HCT116 (cell line): Measurements from ENCODE around the gene SYNJ2. TPM values are rescaled to one million over a fixed set of nuclear protein-coding genes. Genes with fewer than 3 reads are reported as not detected.

Experiments
- ATAC-seq: fragments of 200-7000 bp; cut with Tn5 transposase; 2 replicates; pipeline ENCODE4 v1.9.1; 2020; ENCODE audit warnings: mild to moderate bottlenecking, moderate library complexity
- BruUV-seq: library from RNA; stranded (reverse); fragments of 400-500 nt; replicated peaks from 2 replicates; lab custom pipeline; 2021; lab: Mats Ljungman, UMichigan
- CTCF ChIA-PET: fragments of 300-600 bp; sonication (Branson Sonifier 250); formaldehyde crosslinking; loops from one replicate; lab custom pipeline; 2021; ENCODE audit warnings: antibody characterized with exemption; lab: Charles Lee
- POLR2A ChIA-PET: fragments of 300-600, 350-600 bp; sonication (Branson Sonifier 250); formaldehyde crosslinking; loops from one replicate; lab custom pipeline; 2021; ENCODE audit warnings: antibody characterized with exemption; lab: Charles Lee
- RAD21 ChIA-PET, 2 experiments: fragments of 300-600 bp; sonication (Branson Sonifier 250); formaldehyde crosslinking; loops; one replicate each; lab custom pipeline; 2023; ENCODE audit warnings: low total read pairs in 2 of 2; ENCODE audit not compliant: uncharacterized antibody in 2 of 2, unreplicated experiment in 2 of 2, low non-redundant PET in 1 of 2; lab: Charles Lee
- DNase-seq: peaks from one replicate; pipeline ENCODE4 v3.0.0-alpha.2; 2010; ENCODE audit warnings: low read depth, low spot score
- H2AFZ ChIP-seq: fragments of 200-600 bp; shearing (Covaris generic), sonication (generic); 2 replicates; pipeline ENCODE4 v1.6.1; 2017; ENCODE audit warnings: low read depth, mixed run types, mixed read lengths, antibody characterized with exemption, low read length; ENCODE audit not compliant: poor library complexity, severe bottlenecking
- H3K27ac ChIP-seq: 2 replicates; pipeline ENCODE4 v1.5.1; 2012; ENCODE audit warnings: low read depth, low read length
- H3K27me3 ChIP-seq: fragments of 200-600 bp; sonication (generic); 2 replicates; pipeline ENCODE4 v1.6.1; 2016; ENCODE audit warnings: mixed run types, low read length, mixed read lengths; ENCODE audit not compliant: insufficient read depth
- H3K36me3 ChIP-seq, 2 experiments: fragments of 200-500 bp in 1 of 2; fragments of 200-600 bp in 1 of 2; sonication (Bioruptor generic) in 1 of 2; sonication (generic) in 1 of 2; 2 replicates each; pipeline versions ENCODE4 v1.5.1 to v1.6.1; 2014 to 2016; ENCODE audit warnings: low read length in 2 of 2, inconsistent platforms in 1 of 2, mixed read lengths in 1 of 2, mixed run types in 1 of 2; ENCODE audit not compliant: insufficient read depth in 2 of 2, control insufficient read depth in 1 of 2
- H3K4me1 ChIP-seq, 2 experiments: fragments of 200-600 bp in 1 of 2; sonication (generic) in 1 of 2; 2 replicates each; pipeline versions ENCODE4 v1.5.1 to v1.6.1; 2012 to 2017; ENCODE audit warnings: low read length in 2 of 2, inconsistent platforms in 1 of 2, mild to moderate bottlenecking in 1 of 2, mixed read lengths in 1 of 2, mixed run types in 1 of 2, moderate library complexity in 1 of 2; ENCODE audit not compliant: insufficient read depth in 2 of 2, control insufficient read depth in 1 of 2
- H3K4me2 ChIP-seq: fragments of 200-600 bp; sonication (generic); 2 replicates; pipeline ENCODE4 v1.6.1; 2017; ENCODE audit warnings: mixed run types, low read length, mixed read lengths
- H3K4me3 ChIP-seq, 2 experiments: fragments of 200-600 bp in 1 of 2; sonication (generic) in 1 of 2; replicated peaks in 1 of 2; 2 replicates each; pipeline ENCODE4 v1.5.1; 2011 to 2016; ENCODE audit warnings: low read length in 2 of 2, control low read depth in 1 of 2, low read depth in 1 of 2, mild to moderate bottlenecking in 1 of 2, mixed read lengths in 1 of 2, mixed run types in 1 of 2
- H3K79me2 ChIP-seq: fragments of 200-600 bp; sonication (generic); 2 replicates; pipeline ENCODE4 v1.6.1; 2017; ENCODE audit warnings: mild to moderate bottlenecking, mixed run types, low read length, moderate library complexity, mixed read lengths; ENCODE audit not compliant: insufficient read depth
- H3K9ac ChIP-seq: fragments of 200-600 bp; sonication (generic); 2 replicates; pipeline ENCODE4 v1.6.1; 2016; ENCODE audit warnings: low read length, mixed read lengths
- H3K9me2 ChIP-seq: fragments of 200-600 bp; sonication (generic), shearing (Covaris generic); 2 replicates; pipeline ENCODE4 v1.6.1; 2017; ENCODE audit warnings: mixed run types, mild to moderate bottlenecking, moderate library complexity; ENCODE audit not compliant: insufficient read depth
- H3K9me3 ChIP-seq, 2 experiments: fragments of 200-500 bp in 1 of 2; fragments of 200-600 bp in 1 of 2; sonication (Bioruptor generic) in 1 of 2; sonication (generic) in 1 of 2; 2 replicates each; pipeline ENCODE4 v1.6.1; 2014 to 2017; ENCODE audit warnings: low read length in 2 of 2, mixed read lengths in 2 of 2, inconsistent platforms in 1 of 2, low read depth in 1 of 2, mild to moderate bottlenecking in 1 of 2, mixed run types in 1 of 2, moderate library complexity in 1 of 2; ENCODE audit not compliant: control insufficient read depth in 1 of 2, insufficient read depth in 1 of 2
- H4K20me1 ChIP-seq: fragments of 200-600 bp; sonication (generic), shearing (Covaris generic); 2 replicates; pipeline ENCODE4 v1.6.1; 2017; ENCODE audit warnings: mixed run types, mild to moderate bottlenecking, moderate library complexity; ENCODE audit not compliant: insufficient read depth
- CBX3 ChIP-seq: IDR thresholded peaks from 2 replicates; pipeline ENCODE4 v1.6.1; 2012; ENCODE audit warnings: low read depth
- CEBPB ChIP-seq: IDR thresholded peaks from 2 replicates; pipeline ENCODE4 v1.6.1; 2012; ENCODE audit warnings: low read depth
- JUND ChIP-seq: IDR thresholded peaks from 2 replicates; pipeline ENCODE4 v1.6.1; 2012
- MAX ChIP-seq: IDR thresholded peaks from 2 replicates; pipeline ENCODE4 v1.6.1; 2012
- POLR2A ChIP-seq: IDR thresholded peaks from 2 replicates; pipeline ENCODE4 v1.7.0; 2011; ENCODE audit warnings: borderline replicate concordance; ENCODE audit not compliant: insufficient read depth, insufficient read length; ENCODE audit errors: extremely low read depth
- POLR2AphosphoS5 ChIP-seq: IDR thresholded peaks from 2 replicates; pipeline ENCODE4 v1.6.1; 2011; ENCODE audit warnings: mild to moderate bottlenecking, low read depth, low read length, moderate library complexity
- REST ChIP-seq: IDR thresholded peaks from 2 replicates; pipeline ENCODE4 v1.6.1; 2012; ENCODE audit warnings: low read depth
- SP1 ChIP-seq: IDR thresholded peaks from 2 replicates; pipeline ENCODE4 v1.6.1; 2012; ENCODE audit warnings: low read depth
- SRF ChIP-seq: IDR thresholded peaks from 2 replicates; pipeline ENCODE4 v1.6.1; 2012; ENCODE audit warnings: low read depth
- TCF7L2 ChIP-seq: IDR thresholded peaks from 2 replicates; pipeline ENCODE4 v1.7.0; 2011; ENCODE audit warnings: borderline replicate concordance, inconsistent platforms; ENCODE audit not compliant: insufficient read depth, insufficient read length; ENCODE audit errors: extremely low read depth
- YY1 ChIP-seq: IDR thresholded peaks from 2 replicates; pipeline ENCODE4 v1.6.1; 2011; ENCODE audit warnings: low read length, low read depth, moderate library complexity, mild to moderate bottlenecking; ENCODE audit not compliant: insufficient replicate concordance; ENCODE audit errors: extremely low read depth
- ZBTB33 ChIP-seq: IDR thresholded peaks from 2 replicates; pipeline ENCODE4 v1.6.1; 2011; ENCODE audit warnings: mild to moderate bottlenecking, low read length, moderate library complexity; ENCODE audit not compliant: insufficient replicate concordance; ENCODE audit errors: extremely low read depth
- ZFX ChIP-seq: fragments of 450-650 bp; IDR thresholded peaks from 2 replicates; pipeline ENCODE4 v1.6.1; 2017
- intact Hi-C: fragments of 100-400 bp; cut with micrococcal nuclease; formaldehyde crosslinking; loops from 2 replicates; pipeline ENCODE4 v1.10.0; 2022
- total RNA-seq: library from RNA; stranded (reverse); gene quantifications from one replicate; pipeline ENCODE4 v1.2.1, GENCODE V29; 2021; ENCODE audit not compliant: unreplicated experiment

Gene SYNJ2
- total RNA-seq, 1 experiment from 2014 or later = 23.9 TPM

GRCh38 chr6:157951828-157952227 lies 29.8 kb upstream of the SYNJ2 start:
- peaks cover 12 to 30% of the 10 kb centered on the region in 2 experiments; a peak in 3 of 4 replicates for H3K4me1 ChIP-seq
- H3K27me3 ChIP-seq = no peaks in the 10 kb centered on the region
- TF ChIP-seq POLR2AphosphoS5 (no peak), POLR2A (no peak), TCF7L2 (no peak), CBX3 (no peak), ZFX (no peak), MAX (no peak), CEBPB (no peak), REST (no peak), SP1 (no peak), JUND (no peak), YY1 (no peak), ZBTB33 (no peak), SRF (no peak)
- POLR2A ChIA-PET = no interaction called here
- H3K36me3 ChIP-seq = peaks cover 0 to 4% of the 10 kb centered on the region in 2 experiments; a peak in 1 of 4 replicates
- no peak overlapping the region for H3K9ac ChIP-seq
- BruUV-seq = no TSS peak
- no peak overlapping the region for H3K27ac ChIP-seq
- no peaks in the 10 kb centered on the region for H3K79me2 ChIP-seq
- no peak overlapping the region for H3K4me3 ChIP-seq
- no peaks in the 10 kb centered on the region for H3K9me2 ChIP-seq
- no peak overlapping the region for H2AFZ ChIP-seq
- no peaks in the 10 kb centered on the region; a peak in 1 of 4 replicates for H3K9me3 ChIP-seq
- no peak overlapping the region for H3K4me2 ChIP-seq
- no peak for DNase-seq
- no peak for ATAC-seq
- intact Hi-C loops = loop anchor here (10.0 kb wide), 1 partner anchor 287 kb away; no protein-coding TSS in a partner anchor
- CTCF ChIA-PET = no interaction called here
- RAD21 ChIA-PET = no interaction called here
- no peaks in the 10 kb centered on the region for H4K20me1 ChIP-seq
